T-helper 2 cell (primary cell): ENCODE data around the gene FCSK.

ENCODE experiments used
- DNase-seq, 5 experiments: peaks; one replicate each; pipeline versions ENCODE4 v3.0.0 to v3.0.0-alpha.2; 2012 to 2022

The FCSK gene

DNA sequence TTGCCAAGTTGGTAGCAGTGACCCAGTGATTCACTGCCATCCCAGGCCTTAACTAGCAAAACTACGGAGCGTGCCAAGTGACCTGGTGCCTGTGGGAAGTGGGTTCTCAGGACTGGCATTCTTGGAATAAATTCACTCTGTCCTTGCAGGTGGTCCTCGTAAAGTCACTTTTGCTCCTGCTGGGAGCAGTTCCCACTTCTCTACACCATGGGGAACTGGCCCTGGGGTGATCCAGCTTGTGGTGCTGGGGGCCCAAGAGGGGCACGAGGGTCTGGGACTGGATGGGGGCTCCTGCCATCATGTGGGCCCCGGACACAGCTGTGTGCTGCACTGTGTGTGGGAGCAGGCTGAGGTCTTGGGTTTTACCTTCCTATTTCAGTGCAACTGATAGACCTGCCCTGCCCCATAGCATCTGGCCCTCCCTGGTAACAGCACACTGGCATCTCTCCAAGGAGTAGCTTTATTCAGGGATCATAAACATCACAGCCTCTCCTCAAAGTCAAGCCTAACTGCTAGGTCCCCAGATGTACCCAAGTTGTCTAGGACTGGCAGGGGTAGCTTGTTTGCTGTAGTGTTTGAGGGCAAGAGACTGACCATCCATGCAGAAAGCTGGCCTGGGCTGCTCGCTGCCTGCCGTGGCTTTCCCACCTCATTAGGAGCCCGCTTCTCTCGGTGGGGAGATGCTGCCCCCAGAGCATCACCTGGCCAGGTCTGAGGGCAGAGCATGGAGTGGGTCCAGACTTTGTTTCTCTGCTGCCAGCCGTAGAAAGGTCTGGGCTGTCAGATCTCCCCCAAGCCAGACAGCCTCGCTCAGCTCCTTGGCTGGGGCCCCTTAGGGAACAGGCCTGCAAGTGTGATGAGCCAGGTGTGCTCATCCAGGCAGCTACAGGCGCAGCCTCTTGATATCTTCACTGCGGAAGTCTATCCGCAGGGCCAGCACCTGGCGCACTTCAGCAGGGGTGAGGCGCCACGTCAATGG, 26.0 kb downstream of the FCSK start:
- DNase-seq, result no peak

DNA sequence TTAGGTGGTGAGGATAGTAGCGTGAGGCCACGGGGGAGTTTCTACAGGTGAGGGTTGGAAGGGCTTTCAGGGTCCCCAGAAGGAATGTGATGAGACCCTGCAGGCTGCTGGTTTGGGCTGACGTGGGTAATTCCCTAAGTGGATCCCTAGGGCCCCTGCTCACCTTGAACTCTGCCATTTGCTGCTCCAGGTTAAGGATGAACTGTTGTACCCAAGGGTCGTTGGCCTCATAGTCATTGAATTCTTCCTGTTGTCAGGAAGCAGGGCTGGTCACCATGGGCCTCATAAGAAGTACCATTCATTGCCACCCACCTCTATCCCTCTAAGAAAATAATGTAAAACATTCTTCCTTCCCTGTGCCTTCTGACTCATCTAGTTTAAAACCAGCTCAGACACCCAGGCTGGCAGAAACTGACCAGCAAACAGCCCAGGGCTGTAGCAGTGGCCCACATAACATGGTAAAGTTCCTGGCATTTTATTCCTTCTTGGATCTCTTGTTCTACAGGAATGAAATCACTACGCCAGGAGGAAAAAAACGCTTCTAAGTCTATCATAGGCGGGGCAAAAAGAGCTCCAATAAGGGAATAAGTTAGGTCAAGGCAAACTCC, 27.6 kb downstream of the FCSK start:
- DNase-seq, result no peak

- no peak for DNase-seq
Observed at GRCh38 chr16:70482624-70483023, 28.2 kb downstream of the FCSK start.

GRCh38 chr16:70483426-70483825, 29.0 kb downstream of the FCSK start:
- DNase-seq, result no peak

DNA sequence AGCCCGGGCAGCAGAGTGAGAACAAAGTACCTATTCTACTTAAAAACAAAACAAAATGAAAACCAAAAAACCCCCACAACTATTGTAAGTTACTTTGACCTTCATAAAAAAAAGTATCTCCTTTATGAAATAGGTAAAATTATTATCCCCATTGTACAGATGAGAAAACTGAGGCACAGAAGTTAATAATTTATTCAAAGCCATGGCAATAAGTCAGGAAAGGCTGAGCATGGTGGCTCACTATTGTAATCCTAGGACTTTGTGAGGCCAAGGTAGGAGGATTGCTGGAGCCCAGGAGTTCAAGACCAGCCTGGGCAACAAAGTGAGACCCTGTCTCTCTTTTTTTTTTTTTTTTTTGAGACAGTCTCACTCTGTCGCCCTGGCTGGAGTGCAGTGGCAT, 30.5 kb downstream of the FCSK start:
- no peak for DNase-seq

DNA sequence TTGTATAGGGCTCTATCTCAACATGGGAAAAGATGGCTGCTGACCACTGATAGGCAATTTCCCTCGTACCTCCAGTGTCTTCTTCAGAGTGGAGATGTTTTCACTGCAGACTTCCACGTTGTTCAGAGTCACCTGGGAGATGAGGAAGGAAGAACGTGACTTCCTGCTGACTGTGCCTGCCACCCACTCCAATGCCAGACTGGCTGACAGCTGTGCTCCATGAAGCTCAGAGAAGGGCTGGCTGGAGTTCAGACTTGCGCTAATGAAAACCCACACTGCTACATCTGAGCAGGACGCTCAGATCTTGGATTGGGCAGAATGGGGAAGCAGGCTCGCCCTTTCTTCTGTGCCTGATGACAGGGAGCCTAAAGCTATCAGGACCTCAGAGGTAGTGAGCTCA, 35.9 kb downstream of the FCSK start:
- no peak for DNase-seq

GRCh38 chr16:70493802-70494201, 39.4 kb downstream of the FCSK start:
- DNase-seq, result no peak

DNA sequence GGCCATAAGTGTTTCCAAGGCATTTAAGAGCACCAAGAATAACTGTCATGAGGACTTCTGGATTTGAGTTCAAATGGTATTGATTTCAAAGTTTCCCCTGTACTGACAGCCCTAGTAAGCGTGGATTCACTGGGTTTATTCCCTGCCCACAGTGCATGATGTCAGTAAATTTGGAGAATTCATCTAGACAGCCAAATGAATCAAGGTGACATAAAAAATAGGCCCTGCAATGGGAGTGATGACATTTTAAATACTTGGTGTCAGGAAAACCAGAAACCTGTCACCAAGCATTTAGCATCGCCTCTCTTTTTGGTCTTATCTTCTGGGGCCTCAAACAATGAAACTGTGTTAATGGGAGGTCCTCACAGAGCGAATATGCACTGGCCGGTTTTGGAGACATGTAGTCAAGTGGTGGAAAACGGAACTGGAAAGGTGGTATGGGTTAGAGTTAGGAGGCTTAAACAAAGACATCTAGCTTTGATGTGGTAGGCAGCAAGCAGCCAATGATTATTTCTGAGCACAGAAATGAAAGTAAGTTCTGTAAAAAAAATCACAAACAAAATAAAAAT, 39.9 kb downstream of the FCSK start:
- peak in 1 of 5 experiments; percentile 62 for DNase-seq

- no peak for DNase-seq
Observed at GRCh38 chr16:70494777-70495176, 40.4 kb downstream of the FCSK start.

- DNase-seq, result no peak
Observed at GRCh38 chr16:70495425-70496182, 41.2 kb downstream of the FCSK start.

DNA sequence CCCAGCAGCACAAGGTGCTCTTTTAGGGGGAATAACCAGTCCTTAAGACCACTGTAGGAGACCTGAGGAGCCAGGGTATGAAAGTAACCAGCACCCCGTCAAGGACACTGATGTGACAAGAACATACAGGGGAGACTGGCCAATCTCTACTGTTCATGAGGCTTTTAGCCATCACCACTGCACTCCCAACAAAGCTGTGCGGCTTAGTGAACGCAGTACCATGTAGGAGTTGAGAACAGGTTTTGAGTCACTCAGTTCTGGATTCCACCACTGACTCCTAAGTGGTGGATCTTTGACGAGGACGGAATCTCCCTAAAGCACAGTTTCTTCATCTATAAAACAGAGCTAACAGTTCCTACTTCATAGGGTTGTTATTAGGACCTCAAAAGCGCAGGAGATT, 42.1 kb downstream of the FCSK start:
- no peak for DNase-seq

GRCh38 chr16:70508752-70509151, 54.4 kb downstream of the FCSK start:
- DNase-seq, result peak in 2 of 5 experiments; percentile 3 to 63

GRCh38 chr16:70510216-70510615, 55.8 kb downstream of the FCSK start:
- DNase-seq, result no peak

- DNase-seq, result no peak
Observed at GRCh38 chr16:70511833-70512232, 57.4 kb downstream of the FCSK start.

- no peak for DNase-seq
Observed at GRCh38 chr16:70512456-70512855, 58.1 kb downstream of the FCSK start.

- DNase-seq, result peak in 2 of 5 experiments; percentile 48 to 91
Observed at GRCh38 chr16:70520612-70521297, 66.4 kb downstream of the FCSK start.

DNA sequence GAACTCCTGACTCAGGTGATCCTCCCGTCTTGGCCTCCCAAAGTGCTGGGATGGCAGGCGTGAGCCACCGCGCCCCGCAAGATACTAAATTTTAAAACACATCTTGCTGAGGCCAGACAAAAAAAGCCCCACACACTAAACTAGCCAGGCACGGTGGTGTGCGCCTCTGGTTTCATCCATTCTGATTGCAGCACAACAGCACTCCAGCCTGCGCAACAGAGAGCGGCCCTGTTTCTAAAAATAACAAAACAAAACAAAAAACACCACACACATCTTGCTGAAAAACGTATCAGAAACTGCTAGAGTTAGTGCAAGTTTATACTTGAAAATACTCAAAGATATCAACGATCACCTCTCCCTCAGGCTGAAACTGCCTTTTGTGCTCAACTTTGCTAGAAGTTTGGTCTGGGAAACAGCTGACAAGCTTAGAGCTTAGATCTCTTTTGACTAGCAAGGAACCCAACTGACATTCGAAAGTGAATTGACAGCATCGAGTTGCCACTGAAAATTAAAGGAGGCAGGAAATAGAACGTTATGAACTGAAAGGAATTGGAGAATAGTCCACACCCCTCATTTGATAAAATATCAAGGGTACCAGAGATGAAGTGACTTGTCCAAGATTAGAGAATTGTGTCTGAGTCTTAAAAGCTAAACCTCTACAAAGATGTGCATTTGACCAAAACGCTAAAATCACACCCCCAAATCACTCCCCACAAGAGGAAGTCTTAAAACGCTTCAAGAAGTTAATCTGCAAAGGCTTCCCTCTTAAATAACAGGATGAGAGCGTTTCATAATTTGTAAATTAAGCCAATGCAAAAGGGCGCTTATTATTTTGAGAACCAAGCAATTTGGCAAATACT, 68.1 kb downstream of the FCSK start:
- DNase-seq, result peak in 2 of 5 experiments; percentile 4 to 70

DNA sequence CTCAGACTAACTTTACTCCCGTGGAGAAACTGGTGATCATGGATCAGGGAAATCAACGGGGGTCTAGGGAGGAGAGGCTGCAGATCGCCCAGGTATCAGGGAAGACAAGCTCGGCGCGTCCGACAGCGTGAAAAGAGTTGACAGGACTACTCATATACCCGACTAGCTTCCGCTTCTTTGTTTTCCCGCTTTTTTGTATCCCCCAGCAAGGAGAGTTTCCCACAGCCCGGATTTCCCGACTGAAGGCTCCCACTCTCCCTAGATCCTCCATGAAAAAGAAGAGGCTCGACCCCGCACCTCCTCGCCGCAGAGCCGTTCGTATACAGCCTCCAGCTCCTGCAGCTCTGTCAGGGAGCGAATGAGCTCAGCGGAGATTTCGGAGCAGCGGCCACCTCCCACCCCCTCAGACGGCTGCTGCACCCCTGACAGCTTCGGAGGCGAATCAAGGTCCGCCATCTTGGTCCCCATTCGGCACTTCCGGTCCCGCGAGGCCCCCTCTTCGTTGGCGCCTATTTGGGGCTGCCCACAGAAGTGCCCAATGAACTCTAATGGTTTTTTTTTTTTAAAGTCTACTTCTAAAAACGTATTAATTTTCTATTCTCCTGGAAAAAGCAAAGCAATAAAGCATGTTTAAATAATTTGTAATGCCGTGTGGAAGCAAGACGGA, 68.8 kb downstream of the FCSK start, which contains the start of gene COG4:
COG4 (minus strand) TSS at position 479 of the 667 bp plus-strand sequence; CDS start at position 468, 11 bp downstream.
- peak; percentile 80 to 94 (median 87) for DNase-seq

DNA sequence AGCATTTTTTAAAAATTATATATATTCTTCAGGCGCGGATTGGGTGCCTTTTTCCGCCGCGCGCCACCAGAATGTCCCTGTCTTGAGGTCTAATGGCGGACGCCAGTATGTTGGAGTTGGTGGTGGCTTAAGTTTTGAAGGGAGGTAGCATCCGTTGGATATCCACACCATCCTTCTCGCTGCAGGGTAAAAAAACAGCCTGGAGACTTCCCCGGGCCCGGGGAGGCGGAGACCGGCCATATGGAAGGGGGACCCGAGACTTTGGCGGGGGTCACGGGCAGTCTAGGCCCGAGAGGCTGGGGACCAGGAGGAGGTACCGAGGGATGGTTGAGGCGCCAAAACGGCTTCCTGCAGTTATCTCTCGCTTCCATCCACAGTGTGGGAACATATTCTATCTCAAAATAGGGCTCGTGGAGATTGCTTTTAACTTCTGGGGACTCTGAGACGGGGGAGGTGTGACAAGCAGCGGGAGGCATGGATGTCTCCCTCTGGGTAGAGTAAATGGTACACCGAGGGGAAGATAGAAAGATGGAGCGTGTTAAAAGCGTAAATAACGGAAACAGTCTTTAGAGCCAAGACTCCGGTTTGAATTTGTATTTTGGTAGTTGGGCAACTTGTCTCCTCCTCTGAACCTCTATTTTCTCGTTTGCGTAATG, 69.5 kb downstream of the FCSK start, which contains the start of gene SF3B3:
SF3B3 (plus strand) TSS at position 74 of the 656 bp plus-strand sequence. CDS start 2,841 bp downstream, outside the sequence.
- peak in 3 of 5 experiments; percentile 43 to 74 (median 51) for DNase-seq

DNA sequence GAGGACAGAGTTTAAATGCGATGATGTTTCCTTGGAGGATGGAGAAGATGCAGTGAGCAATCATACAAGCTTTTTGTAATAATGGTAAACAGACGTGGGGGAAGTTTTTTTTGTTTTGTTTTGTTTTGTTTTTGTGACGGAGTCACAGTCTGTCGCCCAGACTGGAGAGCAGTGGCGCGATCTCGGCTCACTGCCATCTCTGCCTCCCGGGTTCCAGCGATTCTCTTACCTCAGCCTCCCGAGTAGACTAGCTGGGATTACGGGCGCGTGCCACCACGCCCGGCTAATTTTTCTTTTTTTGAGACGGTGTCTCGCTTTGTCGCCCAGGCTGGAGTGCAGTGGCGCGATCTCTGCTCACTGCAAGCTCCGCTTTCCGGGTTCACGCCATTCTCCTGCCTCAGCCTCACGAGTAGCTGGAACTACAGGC, 70.0 kb downstream of the FCSK start:
- peak in 3 of 5 experiments; percentile 7 to 56 (median 18) for DNase-seq
